Natural killer cell treated with Interleukin-12 subunit alpha and Interleukin-12 subunit beta and Interleukin-15 and Interleukin-18, amount 100 ng/mL, for 72 hours (primary cell): ENCODE data around the gene ACTN4. TPM values are rescaled to one million over a fixed set of nuclear protein-coding genes. Genes with fewer than 3 reads are reported as not detected.
"Not testable (repeated sequence)": the region's sequence is repeated elsewhere in the genome, so short reads cannot be mapped to it uniquely, and the experiment has no call there.

Source experiments
- ATAC-seq, 2 donors: fragments of 150-1000 bp; cut with Tn5 transposase in 1 of 2; sonication (Bioruptor Pico), chemical (Tn5 transposase) in 1 of 2; 2 replicates each; pipeline ENCODE4 v1.10.0; 2021
- DNase-seq: peaks from one replicate; pipeline ENCODE4 v3.0.0; 2022; ENCODE audit warnings: low spot score
- H3K27ac Mint-ChIP-seq, 2 donors: 1 replicate in 1 of 2; 2 replicates in 1 of 2; pipeline ENCODE4 v1.8.0; 2022; ENCODE audit warnings: mixed read lengths in 2 of 2, mild to moderate bottlenecking in 1 of 2, moderate library complexity in 1 of 2
- H3K27me3 Mint-ChIP-seq, 2 donors: 1 replicate in 1 of 2; 2 replicates in 1 of 2; pipeline ENCODE4 v1.8.0; 2022; ENCODE audit warnings: mixed read lengths in 2 of 2
- H3K36me3 Mint-ChIP-seq: one replicate; pipeline ENCODE4 v1.8.0; 2022; ENCODE audit warnings: mixed read lengths
- H3K4me1 Mint-ChIP-seq, 2 donors: 1 replicate in 1 of 2; 2 replicates in 1 of 2; pipeline ENCODE4 v1.8.0; 2022; ENCODE audit warnings: low read depth in 2 of 2, mixed read lengths in 2 of 2, mild to moderate bottlenecking in 1 of 2
- H3K4me3 Mint-ChIP-seq: one replicate; pipeline ENCODE4 v1.8.0; 2022; ENCODE audit warnings: mixed read lengths
- H3K9me3 Mint-ChIP-seq: 2 replicates; pipeline ENCODE4 v1.8.0; 2022; ENCODE audit warnings: mixed read lengths
- total RNA-seq, 2 donors: library from RNA; stranded (reverse); gene quantifications; one replicate each; pipeline ENCODE4 v1.2.3, GENCODE V29; 2022

ACTN4 gene
- total RNA-seq, 2 donors from 2014 or later, result 342 to 574 TPM

DNA sequence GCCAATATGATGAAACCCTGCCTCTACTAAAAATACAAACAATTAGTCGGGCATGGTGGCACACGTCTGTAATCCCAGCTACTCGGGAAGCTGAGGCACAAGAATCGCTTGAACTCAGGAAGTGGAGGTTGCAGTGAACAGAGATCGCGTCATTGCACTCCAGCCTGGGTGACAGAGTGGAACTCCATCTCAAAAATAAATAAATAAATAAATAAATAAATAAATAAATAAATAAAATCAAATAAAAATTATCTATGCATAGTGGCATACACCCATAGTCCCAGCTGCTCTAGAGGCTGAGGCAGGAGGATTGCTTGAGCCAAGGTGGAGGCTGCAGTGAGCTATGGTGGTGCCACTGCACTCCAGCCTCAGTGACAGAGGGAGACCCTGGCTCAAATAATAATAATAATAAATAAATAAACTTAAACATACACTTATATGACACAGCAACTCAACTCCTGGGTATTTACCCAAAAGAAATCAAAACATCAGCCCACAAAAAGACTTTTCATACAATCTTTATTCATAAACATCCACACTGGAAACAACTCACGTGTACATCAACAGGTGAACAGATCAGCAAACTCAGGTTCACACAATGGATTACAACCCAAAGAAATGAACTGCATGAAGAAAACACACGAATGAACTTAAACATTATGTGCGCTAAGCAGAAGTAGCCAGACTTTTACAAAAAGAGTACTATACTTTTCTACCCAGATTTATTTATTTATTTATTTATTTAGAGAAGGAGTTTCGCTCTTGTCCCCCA lies 119.0 kb downstream of the ACTN4 start:
- Mint-ChIP-seq H3K36me3 (no peaks in the 10 kb centered on the region), H3K27ac (no peak overlapping the region), H3K4me1 (peaks cover 4 to 6% of the 10 kb centered on the region in 2 donors), H3K9me3 (no peaks in the 10 kb centered on the region), H3K27me3 (no peaks in the 10 kb centered on the region), H3K4me3 (no peak overlapping the region)
- ATAC-seq (no peak), DNase-seq (no peak)

- H3K9me3 Mint-ChIP-seq, result no peaks in the 10 kb centered on the region
- H3K4me1 Mint-ChIP-seq, result peaks cover 4 to 6% of the 10 kb centered on the region in 2 donors
- peak overlapping the region; percentile 53 for H3K4me3 Mint-ChIP-seq
- no peaks in the 10 kb centered on the region for H3K36me3 Mint-ChIP-seq
- peak overlapping the region; percentile 85 to 88 for H3K27ac Mint-ChIP-seq
- ATAC-seq (peak; percentile 90 to 92), DNase-seq (peak; percentile 92)
- no peaks in the 10 kb centered on the region for H3K27me3 Mint-ChIP-seq
Measured at GRCh38 chr19:38769635-38770211, 122.3 kb downstream of the ACTN4 start.

DNA sequence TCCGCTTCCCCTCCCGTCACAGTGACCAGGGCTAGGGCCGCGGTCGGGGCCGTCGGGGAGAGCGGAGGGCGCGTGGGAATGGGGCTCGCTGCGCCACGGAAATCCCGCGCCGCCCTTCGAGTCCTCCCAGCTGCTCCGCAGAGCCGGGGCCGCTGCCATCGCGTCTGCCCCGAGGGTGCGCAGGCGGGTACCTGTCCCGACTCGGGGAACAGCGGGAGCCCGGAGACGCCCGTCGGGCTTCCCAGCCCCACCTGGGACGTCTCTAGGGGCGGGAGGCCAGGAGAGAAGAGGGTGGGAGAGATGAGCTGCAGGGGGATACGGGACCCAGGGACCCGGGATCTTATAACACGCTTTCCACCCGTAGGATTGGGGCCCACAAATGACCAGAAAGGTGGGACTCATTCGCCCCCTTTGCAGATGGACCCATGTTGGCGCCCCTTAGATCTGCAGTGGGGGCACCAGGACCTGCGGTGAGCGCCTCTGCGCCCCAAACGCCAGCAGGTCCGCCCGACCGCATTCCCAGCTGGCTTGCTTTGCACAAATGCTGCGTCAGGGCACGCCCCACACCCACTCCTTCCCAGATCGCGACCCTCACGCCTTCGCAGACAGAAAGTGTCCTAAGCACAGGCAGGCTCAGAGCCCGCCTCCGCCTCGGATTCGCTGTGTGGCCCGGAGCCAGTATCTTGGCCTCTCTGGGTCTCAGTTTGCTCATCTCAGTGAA lies 122.9 kb downstream of the ACTN4 start:
- not testable (repeated sequence) for H3K36me3 Mint-ChIP-seq, H3K9me3 Mint-ChIP-seq, DNase-seq, H3K4me3 Mint-ChIP-seq, H3K27me3 Mint-ChIP-seq, H3K4me1 Mint-ChIP-seq, H3K27ac Mint-ChIP-seq
- ATAC-seq, result peak in 1 of 2 donors; percentile 0

DNA sequence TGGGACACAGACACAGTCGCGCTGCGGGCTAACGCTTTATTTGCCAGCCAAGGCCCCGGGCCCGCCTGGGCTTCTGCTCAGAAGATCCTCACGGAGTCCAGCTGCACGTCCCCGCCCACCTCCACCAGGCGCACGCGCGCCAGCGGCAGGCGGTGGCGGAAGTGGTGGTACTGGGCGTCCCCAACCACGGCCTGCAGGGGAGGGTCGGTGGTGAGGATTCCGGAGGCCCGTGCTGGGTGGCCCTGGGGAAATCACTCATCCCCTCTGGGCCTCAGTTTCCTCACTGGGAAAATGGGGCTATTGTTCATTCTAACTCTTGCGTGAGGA lies 123.5 kb downstream of the ACTN4 start:
- not testable (repeated sequence) for H3K36me3 Mint-ChIP-seq, DNase-seq, H3K9me3 Mint-ChIP-seq

DNA sequence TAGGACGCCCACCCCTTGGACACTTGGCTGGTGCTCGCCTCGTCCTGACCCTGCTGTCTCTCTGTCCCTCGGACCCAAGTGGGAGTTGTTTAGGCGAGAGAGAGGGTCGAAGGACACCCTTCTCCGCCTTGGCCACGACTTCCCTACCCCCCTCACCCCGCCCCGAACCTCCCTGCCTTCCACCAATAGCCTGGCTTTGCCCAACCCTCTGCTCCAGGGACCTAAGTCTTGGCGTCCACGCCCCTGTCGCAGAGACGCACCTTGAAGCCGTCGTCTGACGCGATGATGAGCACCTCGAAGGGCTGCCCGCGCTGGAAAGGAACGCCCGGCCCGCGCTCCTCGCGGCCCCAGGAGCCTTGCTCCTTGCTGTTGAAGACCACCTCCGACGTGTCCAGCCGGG lies 124.1 kb downstream of the ACTN4 start:
- ATAC-seq, H3K9me3 Mint-ChIP-seq, H3K4me3 Mint-ChIP-seq, DNase-seq, H3K27me3 Mint-ChIP-seq, H3K27ac Mint-ChIP-seq, H3K4me1 Mint-ChIP-seq, H3K36me3 Mint-ChIP-seq: not testable (repeated sequence)

More for the DNA sequence above, 123.5 kb downstream of the ACTN4 start:
- H3K4me3 Mint-ChIP-seq, H3K27ac Mint-ChIP-seq, H3K4me1 Mint-ChIP-seq, H3K27me3 Mint-ChIP-seq: not testable (repeated sequence)
- ATAC-seq, result peak; percentile 89

GRCh38 chr19:38773469-38774177 lies 126.2 kb downstream of the ACTN4 start, which contains the start of gene LGALS7:
Gene LGALS7 (minus strand): TSS chr19:38773517. CDS start chr19:38773492, 25 bp downstream.
- Mint-ChIP-seq H3K4me3 (no peak within 1 kb of the TSS), H3K27me3 (peaks cover 0 to 1% of the 10 kb centered on the region in 2 donors), H3K36me3 (no peaks in the 10 kb centered on the region), H3K27ac (no peak within 1 kb of the TSS), H3K4me1 (peaks cover 4 to 6% of the 10 kb centered on the region in 2 donors), H3K9me3 (no peaks in the 10 kb centered on the region)
- no peak for ATAC-seq
- DNase-seq, result no peak

- Mint-ChIP-seq H3K4me3 (no peak overlapping the region), H3K9me3 (no peaks in the 10 kb centered on the region), H3K36me3 (no peaks in the 10 kb centered on the region), H3K27me3 (peaks cover 0 to 4% of the 10 kb centered on the region in 2 donors), H3K27ac (no peak overlapping the region), H3K4me1 (peaks cover 1 to 3% of the 10 kb centered on the region in 2 donors)
- no peak for DNase-seq
- no peak for ATAC-seq
Measured at GRCh38 chr19:38774181-38774950, 126.9 kb downstream of the ACTN4 start.

- ATAC-seq, result no peak
- no peaks in the 10 kb centered on the region for H3K36me3 Mint-ChIP-seq
- H3K4me3 Mint-ChIP-seq, result no peak overlapping the region
- peaks cover 0 to 4% of the 10 kb centered on the region in 2 donors for H3K27me3 Mint-ChIP-seq
- no peaks in the 10 kb centered on the region for H3K9me3 Mint-ChIP-seq
- no peak overlapping the region for H3K27ac Mint-ChIP-seq
- no peaks in the 10 kb centered on the region for H3K4me1 Mint-ChIP-seq
- no peak for DNase-seq
Measured at GRCh38 chr19:38778733-38779132, 131.3 kb downstream of the ACTN4 start.

- Mint-ChIP-seq H3K4me3 (no peak overlapping the region), H3K36me3 (no peaks in the 10 kb centered on the region), H3K27me3 (peaks cover 0 to 4% of the 10 kb centered on the region in 2 donors), H3K4me1 (no peaks in the 10 kb centered on the region), H3K27ac (no peak overlapping the region), H3K9me3 (no peaks in the 10 kb centered on the region)
- ATAC-seq (no peak), DNase-seq (no peak)
Measured at GRCh38 chr19:38780443-38780842, 133.0 kb downstream of the ACTN4 start.

DNA sequence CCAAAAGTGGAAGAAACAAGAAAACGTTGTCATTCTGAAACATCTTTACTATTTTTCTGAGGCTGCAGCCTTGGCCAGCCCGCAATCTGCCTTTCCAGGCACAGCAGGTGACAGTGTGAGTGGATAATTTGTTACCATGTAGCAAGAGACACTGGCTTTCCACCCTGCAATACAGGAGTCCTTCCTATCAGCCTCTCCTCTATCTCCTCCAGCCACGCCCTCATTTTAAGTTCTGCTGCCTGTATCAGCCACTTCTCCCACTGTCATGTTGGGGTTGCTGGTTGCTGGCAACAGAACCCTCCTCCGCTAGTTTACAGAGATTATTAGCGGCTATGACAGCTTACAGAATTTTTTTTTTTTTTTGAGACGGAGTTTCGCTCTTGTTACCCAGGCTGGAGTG lies 133.6 kb downstream of the ACTN4 start:
- ATAC-seq, result no peak
- no peak overlapping the region for H3K4me3 Mint-ChIP-seq
- no peaks in the 10 kb centered on the region for H3K4me1 Mint-ChIP-seq
- H3K27me3 Mint-ChIP-seq, result peaks cover 0 to 4% of the 10 kb centered on the region in 2 donors
- no peak for DNase-seq
- H3K27ac Mint-ChIP-seq, result no peak overlapping the region
- H3K9me3 Mint-ChIP-seq, result no peaks in the 10 kb centered on the region
- no peaks in the 10 kb centered on the region for H3K36me3 Mint-ChIP-seq

Other genes starting within 250 kb of the ACTN4 start
- gene FAM98C, start 244.6 kb upstream of the ACTN4 start, total RNA-seq, result 10 to 100 TPM; 21.8 to 25.8 TPM
- gene RASGRP4, start 221.4 kb upstream of the ACTN4 start, total RNA-seq, result 1 to 10 TPM in 1 of 2 donors, not detected in 1; 1.9 TPM
- gene RYR1, start 214.0 kb upstream of the ACTN4 start, total RNA-seq, result under 1 TPM; 0.22 to 0.33 TPM
- gene MAP4K1, start 29.7 kb upstream of the ACTN4 start, total RNA-seq, result 100 to 1,000 TPM in 1 of 2 donors, 10 to 100 TPM in 1; 81.4 to 318 TPM
- 100 to 1,000 TPM; 216 to 286 TPM for gene EIF3K, start 28.5 kb upstream of the ACTN4 start, total RNA-seq
- 10 to 100 TPM in 1 of 2 donors, 1 to 10 TPM in 1; 3.6 to 10.4 TPM for gene CAPN12, start 96.8 kb downstream of the ACTN4 start, total RNA-seq
- gene LGALS7, start 125.9 kb downstream of the ACTN4 start, total RNA-seq, result not detected
- gene LGALS7B, start 141.6 kb downstream of the ACTN4 start, total RNA-seq, result not detected
- 1 to 10 TPM; 1.6 to 1.7 TPM for gene LGALS4, start 165.3 kb downstream of the ACTN4 start, total RNA-seq
- 100 to 1,000 TPM; 104 to 163 TPM for gene ECH1, start 184.1 kb downstream of the ACTN4 start, total RNA-seq
- gene HNRNPL, start 202.3 kb downstream of the ACTN4 start, total RNA-seq, result 100 to 1,000 TPM; 559 to 561 TPM
- 10 to 100 TPM; 58.1 to 63.8 TPM for gene RINL, start 230.6 kb downstream of the ACTN4 start, total RNA-seq